NCI-H1048 (cell line): ENCODE results near the gene SLC6A1.

Experiments
- DNase-seq: peaks from one replicate; lab custom pipeline; 2025; lab: John Stamatoyannopoulos, UW

SLC6A1 gene

DNA sequence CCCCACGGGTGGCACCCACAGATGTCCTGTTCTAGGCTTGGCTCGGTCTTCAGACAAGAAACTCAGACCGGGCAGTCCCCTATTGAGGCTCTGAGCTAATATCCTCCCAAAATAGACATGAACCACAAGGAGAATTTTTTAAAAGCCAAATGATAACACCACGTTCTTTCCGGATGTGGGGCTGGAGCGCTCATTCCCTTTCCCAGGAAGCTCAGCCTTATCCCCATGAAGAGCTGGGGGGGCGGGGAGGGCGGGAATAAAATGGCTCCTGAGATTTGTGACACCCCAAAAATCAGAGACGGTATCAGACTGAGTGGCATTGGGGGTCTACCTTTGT lies 1.1 kb downstream of the SLC6A1 start:
- DNase-seq: no peak

DNA sequence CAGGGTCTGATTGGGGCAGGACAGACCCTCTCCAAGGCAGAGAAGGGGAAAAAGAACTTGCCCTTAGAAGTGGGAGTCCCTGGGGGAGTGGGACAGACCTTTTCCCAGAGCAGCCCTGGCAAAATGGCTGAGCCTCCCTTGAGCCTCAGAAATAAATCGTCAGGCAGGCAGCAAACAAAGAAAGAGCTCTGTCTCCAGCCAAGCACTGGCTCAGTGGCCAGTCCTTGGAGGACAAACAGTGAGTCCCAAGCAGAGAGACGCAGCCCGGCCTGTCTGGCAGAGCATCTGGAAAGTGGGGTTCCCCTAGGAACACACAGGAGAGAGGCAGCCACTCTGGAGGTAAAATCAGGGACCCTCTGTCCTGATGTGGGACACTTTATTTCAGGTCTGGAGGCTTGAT lies 1.8 kb downstream of the SLC6A1 start:
- no peak for DNase-seq

DNA sequence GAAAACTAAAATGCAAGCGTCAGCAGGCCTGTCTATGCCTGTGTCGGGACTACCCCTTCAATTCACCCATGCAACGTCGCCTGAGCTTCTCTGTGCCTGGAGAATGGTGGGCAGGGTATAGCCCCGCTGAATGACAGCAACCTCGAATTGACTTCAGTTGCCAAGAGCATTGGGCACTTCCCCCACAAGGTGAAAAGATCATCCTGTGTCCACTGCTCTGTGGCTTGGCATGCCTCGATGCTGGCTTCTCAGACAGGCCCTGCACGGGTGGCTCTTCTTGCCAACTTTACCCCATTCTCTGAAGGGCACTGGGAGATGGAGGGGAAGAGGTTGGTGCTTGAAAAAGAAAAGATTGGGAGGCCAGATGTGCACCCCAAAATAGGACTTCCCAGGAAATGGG lies 3.3 kb downstream of the SLC6A1 start:
- no peak for DNase-seq

DNA sequence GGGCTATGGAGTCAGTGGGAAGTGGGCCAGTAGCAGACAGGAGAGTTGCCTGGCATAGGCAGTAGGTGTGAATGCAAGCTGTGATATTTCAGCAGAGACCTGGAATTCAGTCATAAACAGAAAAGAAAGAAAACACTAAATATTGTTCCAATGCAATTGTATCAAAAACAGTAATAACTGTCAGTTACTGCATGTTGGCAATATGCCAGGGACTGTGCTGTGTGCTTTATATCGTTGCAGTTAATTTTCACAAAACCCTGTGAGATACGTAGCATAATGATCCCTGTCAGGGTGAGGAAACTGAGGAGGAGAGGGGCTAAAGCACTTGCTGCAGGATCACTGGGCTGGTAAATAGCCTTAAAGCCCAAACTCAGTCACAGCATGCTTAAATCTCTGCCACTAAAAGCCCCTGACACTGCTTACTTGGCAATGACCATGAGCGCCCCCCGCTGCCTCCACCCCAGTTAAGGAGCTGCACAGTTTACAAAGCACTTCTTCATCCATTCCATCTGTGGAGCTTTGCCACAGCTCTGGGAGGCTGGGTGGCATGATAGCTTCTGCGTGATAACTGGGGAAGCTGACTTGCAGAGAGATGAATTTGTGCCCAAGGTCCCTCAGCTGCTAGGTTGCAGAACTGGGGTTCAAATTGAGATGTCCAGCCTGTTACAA lies 3.9 kb downstream of the SLC6A1 start:
- DNase-seq: no peak

- no peak for DNase-seq
Measured at GRCh38 chr3:10997196-10997595, 4.6 kb downstream of the SLC6A1 start.

GRCh38 chr3:10998542-10998941 lies 6.0 kb downstream of the SLC6A1 start:
- no peak for DNase-seq

- no peak for DNase-seq
Measured at GRCh38 chr3:10999221-11000107, 6.9 kb downstream of the SLC6A1 start.

DNA sequence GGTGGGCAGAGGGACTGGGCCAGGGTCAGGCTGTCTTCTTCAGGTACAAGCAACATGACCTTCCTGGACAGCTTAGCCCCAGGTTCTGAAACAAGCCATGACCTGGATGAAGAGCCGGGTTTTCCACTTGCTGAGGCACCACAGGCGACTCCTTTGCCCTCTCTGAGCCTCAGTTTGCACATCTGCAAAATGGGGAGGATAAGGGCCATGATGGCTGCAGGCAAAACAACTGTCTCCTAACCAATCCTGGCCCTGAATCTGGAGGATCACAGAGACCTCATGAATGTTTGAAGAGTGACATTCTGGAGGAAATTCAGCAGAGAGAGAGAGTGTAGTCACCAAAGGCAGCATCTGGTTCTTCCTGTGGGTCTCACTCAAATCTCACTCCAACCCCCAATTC lies 8.0 kb downstream of the SLC6A1 start:
- no peak for DNase-seq

DNA sequence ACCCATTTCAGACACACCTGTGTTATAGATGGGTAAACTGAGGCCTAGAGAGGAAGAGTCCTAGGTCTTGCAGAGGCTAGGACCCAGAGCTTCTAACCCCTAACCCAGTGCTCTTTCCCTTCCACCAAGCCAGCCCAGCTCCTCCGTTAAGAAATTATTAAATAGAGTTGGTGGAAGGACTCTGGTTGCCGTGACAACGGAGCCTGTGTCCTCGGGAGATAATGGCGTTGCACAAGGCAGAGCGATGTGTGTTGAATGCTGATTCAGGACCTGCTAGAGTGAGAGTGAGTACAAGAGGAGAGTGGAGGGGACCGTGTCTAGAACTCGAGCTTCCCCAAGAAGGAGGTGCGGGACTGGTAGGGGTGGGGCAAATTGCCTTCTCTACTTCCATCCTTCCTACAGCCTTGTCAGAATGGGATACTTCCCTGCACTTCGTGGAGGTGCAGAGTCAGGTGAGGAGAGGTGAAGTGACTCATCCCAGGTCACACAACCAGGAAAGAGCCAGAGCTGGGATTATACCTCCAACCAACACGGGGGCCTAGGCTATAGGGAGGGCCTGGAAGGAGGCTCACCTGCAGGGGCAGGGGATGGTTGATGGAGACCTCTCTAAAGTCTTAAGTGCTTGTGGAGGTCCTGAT lies 8.6 kb downstream of the SLC6A1 start:
- DNase-seq: no peak

DNA sequence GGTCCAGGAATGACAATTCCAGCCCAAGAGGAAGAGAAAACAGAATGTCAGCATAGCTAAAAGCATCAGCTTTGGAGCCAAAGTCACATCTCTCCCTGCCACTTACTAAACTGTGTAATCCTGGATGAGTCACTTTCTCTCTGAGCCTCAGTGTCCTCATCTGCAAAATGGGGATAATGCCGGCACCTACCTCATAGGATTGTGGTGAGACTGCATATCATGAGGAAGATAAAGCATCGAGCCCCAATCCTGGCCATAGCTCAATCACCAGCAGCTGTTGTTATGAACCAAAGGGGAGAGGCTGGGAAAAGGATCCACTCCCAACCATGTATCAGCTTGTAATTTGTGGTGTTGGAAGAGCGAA lies 9.1 kb downstream of the SLC6A1 start:
- no peak for DNase-seq

- DNase-seq: no peak
Measured at GRCh38 chr3:11002371-11002807, 9.8 kb downstream of the SLC6A1 start.

DNA sequence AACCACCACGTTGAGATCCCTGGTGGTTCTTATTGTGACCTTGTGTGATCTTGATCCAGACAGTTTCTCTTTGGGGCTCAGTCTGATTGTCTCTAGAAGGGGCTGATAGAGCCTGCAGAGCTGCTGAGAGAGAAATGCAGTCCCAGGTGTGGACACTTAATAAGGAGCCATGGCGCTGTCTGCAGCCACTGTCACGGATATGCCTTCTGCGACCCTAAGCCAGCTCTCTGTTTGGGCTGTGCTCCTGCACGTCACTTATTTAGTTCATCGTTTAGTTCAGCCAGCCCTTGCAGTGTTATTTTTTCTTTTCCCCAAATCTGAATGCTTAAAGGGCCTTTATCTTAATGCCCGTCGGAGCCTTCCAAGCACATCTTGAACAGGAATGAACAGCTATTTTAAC lies 12.0 kb downstream of the SLC6A1 start:
- DNase-seq: no peak

GRCh38 chr3:11005686-11006256 lies 13.2 kb downstream of the SLC6A1 start:
- DNase-seq: no peak

GRCh38 chr3:11006986-11007933 lies 14.7 kb downstream of the SLC6A1 start:
- no peak for DNase-seq

- DNase-seq: no peak
Measured at GRCh38 chr3:11009898-11010297, 17.4 kb downstream of the SLC6A1 start.

GRCh38 chr3:11010426-11011165 lies 18.0 kb downstream of the SLC6A1 start:
- no peak for DNase-seq

DNA sequence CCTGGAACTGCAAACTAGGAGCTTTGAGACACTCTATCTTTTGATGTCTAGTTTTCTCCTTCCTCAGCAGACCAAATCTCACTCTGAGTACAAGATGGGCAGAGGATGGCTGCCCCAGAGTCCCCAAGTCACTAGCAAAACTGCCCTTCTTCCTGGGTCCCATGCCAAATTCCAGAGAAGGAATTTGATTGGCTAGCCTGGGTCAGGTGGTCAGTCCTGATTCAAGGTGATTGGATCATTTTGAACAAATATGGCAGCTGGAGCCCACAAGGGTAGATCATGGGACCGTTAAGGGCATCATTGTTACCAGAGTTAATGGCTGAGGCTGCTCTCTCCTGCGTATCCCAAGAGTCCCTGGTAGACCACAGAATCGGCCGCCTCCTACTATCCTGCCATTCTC lies 21.7 kb downstream of the SLC6A1 start:
- no peak for DNase-seq

DNA sequence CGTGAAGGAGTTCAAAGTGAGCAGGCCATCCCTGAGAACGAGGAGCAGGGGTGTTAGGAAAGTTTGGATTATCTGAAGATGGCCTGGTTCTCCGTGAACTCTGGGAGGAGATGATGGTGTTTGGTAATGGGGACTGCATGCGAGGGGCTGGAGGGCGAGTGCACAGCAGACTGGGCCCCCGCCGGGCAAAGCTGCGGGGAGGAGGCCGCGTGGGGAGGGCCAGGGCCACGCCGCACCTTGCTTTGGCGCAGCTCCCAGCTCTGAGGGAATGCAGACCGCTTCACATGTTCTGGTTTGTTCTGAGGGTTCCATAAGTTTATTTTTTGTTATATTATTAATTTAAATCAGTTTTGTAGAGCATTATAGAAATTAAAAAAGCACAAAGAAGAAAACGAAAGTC lies 22.2 kb downstream of the SLC6A1 start:
- DNase-seq: no peak

DNA sequence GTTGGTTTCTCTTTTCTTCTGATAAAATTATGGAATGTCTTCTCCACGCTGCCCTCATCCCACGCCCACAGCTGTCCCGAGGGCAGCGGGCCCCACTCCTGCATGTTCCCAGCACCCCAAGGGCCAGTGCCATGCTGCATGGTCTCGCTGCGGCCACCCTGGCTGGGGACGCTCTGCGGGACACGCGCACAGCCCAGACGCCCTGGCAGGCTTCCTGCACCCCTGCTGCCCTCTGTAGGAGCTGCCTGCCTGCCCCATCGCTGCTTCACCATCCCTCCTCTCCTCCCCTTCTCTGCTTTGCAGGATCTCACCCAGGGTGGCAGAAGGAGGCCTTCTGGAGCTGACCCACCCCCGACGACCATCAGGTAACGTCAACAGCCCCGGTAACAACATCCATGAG lies 22.8 kb downstream of the SLC6A1 start:
- DNase-seq: no peak

GRCh38 chr3:11016727-11017126 lies 24.2 kb downstream of the SLC6A1 start:
- DNase-seq: no peak
